Measurements from ENCODE around the gene COL25A1. TPM values are rescaled to one million over a fixed set of nuclear protein-coding genes. Genes with fewer than 3 reads are reported as not detected.

The COL25A1 gene
- total and polyA plus RNA-seq, 2 donors (not counting 3 experiments of a cell fraction or from before 2014, with no cell fraction given): 0.21 to 3.5 TPM

DNA sequence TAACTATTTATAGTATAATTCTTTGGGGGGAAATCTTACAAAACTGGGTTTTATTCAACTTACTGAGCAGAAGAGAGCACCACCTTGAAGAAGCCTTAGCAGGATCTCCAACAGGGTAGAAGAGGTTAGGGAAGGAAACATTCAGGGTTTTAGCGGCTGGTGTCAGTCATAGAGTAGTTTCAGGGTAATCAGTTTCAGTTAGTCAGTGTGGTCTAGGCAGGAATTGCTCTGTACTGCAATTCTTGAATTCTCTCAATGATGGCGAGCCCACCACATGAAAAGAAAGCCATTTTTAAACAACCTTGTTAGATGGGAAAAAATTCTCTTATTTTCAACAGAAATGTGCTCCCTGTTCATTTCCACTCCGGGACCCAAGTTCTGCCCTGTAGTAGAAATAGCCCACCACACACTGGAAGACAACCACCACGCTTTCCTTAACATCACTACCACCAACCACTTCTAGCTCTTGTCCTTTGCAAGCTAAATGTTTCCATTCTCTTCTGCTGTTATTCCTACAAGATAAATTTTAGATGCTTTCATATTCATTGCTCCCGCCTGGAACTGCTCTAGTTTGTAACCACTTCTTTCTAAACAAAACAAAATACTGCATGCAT is 25.9 kb downstream of the COL25A1 start:
- no peaks in the 10 kb centered on the region for H4K20me1 ChIP-seq (replicated peaks; ENCODE audit: control insufficient read depth, extremely low read depth, insufficient read depth, low read length)
- no peak overlapping the region for H3K27ac ChIP-seq (ENCODE audit: insufficient read depth, low read depth, low read length)
- H3K4me2 ChIP-seq (ENCODE audit: insufficient read depth, low read length): no peak overlapping the region
- no peaks in the 10 kb centered on the region for H3K9me3 ChIP-seq (replicated peaks; ENCODE audit: control insufficient read depth, insufficient read depth, low read length)
- no peaks in the 10 kb centered on the region for H3K27me3 ChIP-seq (ENCODE audit: control insufficient read depth in 2 of 2, insufficient read depth in 2 of 2, low read length in 2 of 2)
- H2AFZ ChIP-seq (ENCODE audit: low read depth, low read length): no peak overlapping the region
- ChIA-PET POLR2A (no interaction called here), CTCF (no interaction called here)
- no peak for FAIRE-seq
- no peak overlapping the region for H3K9ac ChIP-seq (replicated peaks; ENCODE audit: extremely low read depth, insufficient read depth, low read length)
- TF ChIP-seq, protein P1, sequence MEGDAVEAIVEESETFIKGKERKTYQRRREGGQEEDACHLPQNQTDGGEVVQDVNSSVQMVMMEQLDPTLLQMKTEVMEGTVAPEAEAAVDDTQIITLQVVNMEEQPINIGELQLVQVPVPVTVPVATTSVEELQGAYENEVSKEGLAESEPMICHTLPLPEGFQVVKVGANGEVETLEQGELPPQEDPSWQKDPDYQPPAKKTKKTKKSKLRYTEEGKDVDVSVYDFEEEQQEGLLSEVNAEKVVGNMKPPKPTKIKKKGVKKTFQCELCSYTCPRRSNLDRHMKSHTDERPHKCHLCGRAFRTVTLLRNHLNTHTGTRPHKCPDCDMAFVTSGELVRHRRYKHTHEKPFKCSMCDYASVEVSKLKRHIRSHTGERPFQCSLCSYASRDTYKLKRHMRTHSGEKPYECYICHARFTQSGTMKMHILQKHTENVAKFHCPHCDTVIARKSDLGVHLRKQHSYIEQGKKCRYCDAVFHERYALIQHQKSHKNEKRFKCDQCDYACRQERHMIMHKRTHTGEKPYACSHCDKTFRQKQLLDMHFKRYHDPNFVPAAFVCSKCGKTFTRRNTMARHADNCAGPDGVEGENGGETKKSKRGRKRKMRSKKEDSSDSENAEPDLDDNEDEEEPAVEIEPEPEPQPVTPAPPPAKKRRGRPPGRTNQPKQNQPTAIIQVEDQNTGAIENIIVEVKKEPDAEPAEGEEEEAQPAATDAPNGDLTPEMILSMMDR (IDR thresholded peaks at IDR 0.05; ENCODE audit: extremely low read depth in 1 of 2, insufficient read depth in 1 of 2, low read depth in 1 of 2, low read length in 2 of 2): no peak
- TF ChIP-seq FOS (IDR thresholded peaks at IDR 0.05; ENCODE audit: borderline replicate concordance, insufficient read depth, low read length) (no peak), JUN (IDR thresholded peaks at IDR 0.05; ENCODE audit: borderline replicate concordance, insufficient read depth, insufficient read length, low read depth) (no peak), EZH2 (IDR thresholded peaks at IDR 0.05; ENCODE audit: borderline replicate concordance, low read depth, low read length, severe bottlenecking) (no peak), MYC (IDR thresholded peaks at IDR 0.05; ENCODE audit: low read depth, low read length) (no peak), POLR2AphosphoS5 (IDR thresholded peaks at IDR 0.05; ENCODE audit: insufficient read depth, low read depth, low read length) (no peak), POLR2A (IDR thresholded peaks at IDR 0.05; ENCODE audit: low read depth, low read length) (no peak), GATA2 (IDR thresholded peaks at IDR 0.05; ENCODE audit: insufficient read depth, insufficient read length, low read depth, low read length) (no peak)
- TF ChIP-seq, protein P2, sequence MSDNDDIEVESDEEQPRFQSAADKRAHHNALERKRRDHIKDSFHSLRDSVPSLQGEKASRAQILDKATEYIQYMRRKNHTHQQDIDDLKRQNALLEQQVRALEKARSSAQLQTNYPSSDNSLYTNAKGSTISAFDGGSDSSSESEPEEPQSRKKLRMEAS (IDR thresholded peaks at IDR 0.05; ENCODE audit: insufficient read depth, insufficient read length): no peak
- no peaks in the 10 kb centered on the region for H3K4me1 ChIP-seq (ENCODE audit: control insufficient read depth, extremely low read depth, insufficient read depth, low read length)
- H3K9me1 ChIP-seq (replicated peaks; ENCODE audit: control insufficient read depth, extremely low read depth, insufficient read depth, low read length): no peaks in the 10 kb centered on the region
- dilution Hi-C loops (cut with MboI; ENCODE audit: extremely low pct_ligation_motif_present, low sequenced_read_pairs) (no loop called here), intact Hi-C loops (cut with micrococcal nuclease) (no loop called here)
- no peaks in the 10 kb centered on the region for H3K79me2 ChIP-seq (ENCODE audit: control insufficient read depth, insufficient read depth, low read length)
- H3K4me3 ChIP-seq (replicated peaks in 1 of 3; ENCODE audit: insufficient read depth in 1 of 3, low read depth in 1 of 3, low read length in 3 of 3): no peak overlapping the region
- DNase-seq (ENCODE audit: low read depth, low spot score): no peak
- BruUV-seq (replicated peaks): no TSS peak
- H3K36me3 ChIP-seq (ENCODE audit: control insufficient read depth in 2 of 2, extremely low read depth in 1 of 2, insufficient read depth in 2 of 2, low read length in 2 of 2): no peaks in the 10 kb centered on the region
